Activated CD8-positive, alpha-beta T cell treated with anti-CD3 and anti-CD28 coated beads for 36 hours (primary cell): ENCODE measurements around the gene RNF227. TPM values are rescaled to one million over a fixed set of nuclear protein-coding genes. Genes with fewer than 3 reads are reported as not detected.
A peak's percentile ranks its signal among the peaks of the same experiment; 100 is the strongest.

Experiments
- ATAC-seq: fragments of 200-7000 bp; cut with Tn5 transposase; one replicate; pipeline ENCODE4 v1.10.0; 2021; ENCODE audit warnings: mild to moderate bottlenecking, moderate library complexity
- CTCF ChIA-PET: fragments of 350-600 bp; sonication (Branson Sonifier 250); formaldehyde crosslinking; loops from one replicate; lab custom pipeline; 2021; ENCODE audit warnings: antibody characterized with exemption; lab: Charles Lee
- POLR2A ChIA-PET: fragments of 350-600 bp; sonication (Branson Sonifier 250); formaldehyde crosslinking; loops from one replicate; lab custom pipeline; 2021; ENCODE audit warnings: antibody characterized with exemption; lab: Charles Lee
- DNase-seq: peaks from one replicate; pipeline ENCODE4 v3.0.0-alpha.2; 2020
- H3K27ac Mint-ChIP-seq: one replicate; pipeline ENCODE4 v1.8.0; 2021; ENCODE audit warnings: mild to moderate bottlenecking, mixed read lengths
- H3K27me3 Mint-ChIP-seq: one replicate; pipeline ENCODE4 v1.8.0; 2021; ENCODE audit warnings: mixed read lengths
- H3K36me3 Mint-ChIP-seq: one replicate; pipeline ENCODE4 v1.8.0; 2021; ENCODE audit warnings: low read depth, mixed read lengths
- H3K4me1 Mint-ChIP-seq: one replicate; pipeline ENCODE4 v1.8.0; 2021; ENCODE audit warnings: low read depth, mixed read lengths
- H3K4me3 Mint-ChIP-seq: one replicate; pipeline ENCODE4 v1.8.0; 2021; ENCODE audit warnings: mild to moderate bottlenecking, moderate library complexity, mixed read lengths
- H3K9me3 Mint-ChIP-seq: one replicate; pipeline ENCODE4 v1.8.0; 2021; ENCODE audit warnings: mixed read lengths
- CTCF ChIP-seq: fragments of 200-600 bp; IDR thresholded peaks from one replicate; pipeline ENCODE4 v1.8.0; 2022; ENCODE audit warnings: antibody characterized with exemption, mild to moderate bottlenecking
- intact Hi-C: fragments of 100-400 bp; cut with micrococcal nuclease; formaldehyde crosslinking; loops from one replicate; pipeline ENCODE4 v1.10.0; 2022
- total RNA-seq, 2 experiments: library from RNA; stranded (reverse); gene quantifications; one replicate each; pipeline ENCODE4 v1.2.3, GENCODE V29; 2021

Gene RNF227
- total RNA-seq, 2 experiments from 2014 or later = 5.1 to 5.2 TPM

- POLR2A ChIA-PET = interaction anchor here (0.6 to 0.7 kb wide), 2 partner anchors 17 to 278 kb away, joined by 3 read pairs; no protein-coding TSS in a partner anchor
- no peak for DNase-seq
- no peak for ATAC-seq
- Mint-ChIP-seq H3K4me1 (peaks cover 12% of the 10 kb centered on the region), H3K27me3 (no peaks in the 10 kb centered on the region), H3K4me3 (no peak overlapping the region), H3K36me3 (peaks cover 42% of the 10 kb centered on the region), H3K27ac (peak overlapping the region; percentile 1), H3K9me3 (no peaks in the 10 kb centered on the region)
- intact Hi-C loops = loop anchor here (5.0 kb wide), 1 partner anchor 147 kb away; no protein-coding TSS in a partner anchor
- TF ChIP-seq CTCF = no peak
- CTCF ChIA-PET = interaction anchor here (11.2 kb wide), 1 partner anchor 78 kb away, joined by 214 read pairs; no protein-coding TSS in a partner anchor
These were observed 5.8 kb downstream of the RNF227 start for GRCh38 chr17:7910281-7910680.

GRCh38 chr17:7909089-7909488 is 7.0 kb downstream of the RNF227 start:
- CTCF ChIA-PET = interaction anchor here (1.0 kb wide), 1 partner anchor 80 kb away, joined by 3 read pairs; no protein-coding TSS in a partner anchor
- Mint-ChIP-seq H3K36me3 (peaks cover 48% of the 10 kb centered on the region), H3K9me3 (no peaks in the 10 kb centered on the region), H3K4me1 (peaks cover 8% of the 10 kb centered on the region), H3K27ac (no peak overlapping the region), H3K4me3 (no peak overlapping the region), H3K27me3 (no peaks in the 10 kb centered on the region)
- TF ChIP-seq CTCF = no peak
- ATAC-seq (no peak), DNase-seq (no peak)
- POLR2A ChIA-PET = interaction anchor here (1.0 to 1.2 kb wide), 2 partner anchors 8 to 46 kb away, joined by 3 read pairs; no protein-coding TSS in a partner anchor
- intact Hi-C loops = no loop called here

- no peak for ATAC-seq
- Mint-ChIP-seq H3K36me3 (peaks cover 52% of the 10 kb centered on the region), H3K4me3 (no peak overlapping the region), H3K9me3 (no peaks in the 10 kb centered on the region), H3K27me3 (no peaks in the 10 kb centered on the region), H3K4me1 (no peaks in the 10 kb centered on the region), H3K27ac (no peak overlapping the region)
- ChIA-PET POLR2A (interaction anchor here (0.7 to 2.0 kb wide), 3 partner anchors 12 to 112 kb away, joined by 3 to 5 read pairs (median 4); partner anchors contain the start of gene RNF227), CTCF (interaction anchor here (1.1 to 3.1 kb wide), 4 partner anchors 9 to 160 kb away, joined by 3 to 10 read pairs (median 6); no protein-coding TSS in a partner anchor)
- intact Hi-C loops = no loop called here
- no peak for DNase-seq
- no peak for TF ChIP-seq CTCF
These were observed 12.7 kb downstream of the RNF227 start for GRCh38 chr17:7903154-7904103.

GRCh38 chr17:7897773-7898172 is 18.3 kb downstream of the RNF227 start:
- no peak for TF ChIP-seq CTCF
- no peak overlapping the region for H3K4me3 Mint-ChIP-seq
- no peaks in the 10 kb centered on the region for H3K27me3 Mint-ChIP-seq
- ATAC-seq (peak; percentile 58), DNase-seq (peak; percentile 25)
- peaks cover 11% of the 10 kb centered on the region for H3K4me1 Mint-ChIP-seq
- ChIA-PET CTCF (interaction anchor here (0.7 to 2.1 kb wide), 16 partner anchors 8 to 163 kb away, joined by 3 to 8 read pairs (median 3); no protein-coding TSS in a partner anchor), POLR2A (interaction anchor here (1.0 to 2.2 kb wide), 4 partner anchors 9 to 24 kb away, joined by 3 to 9 read pairs (median 6); partner anchors contain the start of genes CHD3 and RNF227)
- no peaks in the 10 kb centered on the region for H3K9me3 Mint-ChIP-seq
- peak overlapping the region; percentile 58 for H3K27ac Mint-ChIP-seq
- peaks cover 61% of the 10 kb centered on the region for H3K36me3 Mint-ChIP-seq
- intact Hi-C loops = loop anchor here (5.0 kb wide), 1 partner anchor 35 kb away; no protein-coding TSS in a partner anchor
